Putamen (tissue), 1 donor: ENCODE measurements around the gene TRIM75.
"Not testable (repeated sequence)": the region's sequence is repeated elsewhere in the genome, so short reads cannot be mapped to it uniquely, and the experiment has no call there.

Source experiments
- DNase-seq: peaks from one replicate; pipeline ENCODE4 v3.0.0-alpha.2; 2016; ENCODE audit warnings: low spot score

Gene TRIM75

GRCh38 chr4:165053645-165054044 lies at the start of gene TRIM75:
Gene TRIM75, plus strand, starts transcription at chr4:165053866. Its CDS starts 5,282 bp downstream, at chr4:165059148.
- DNase-seq = no peak

- DNase-seq = no peak
Observed at GRCh38 chr4:165005352-165005925, 48.2 kb upstream of the TRIM75 start.

- no peak for DNase-seq
Observed at GRCh38 chr4:165006456-165006855, 47.2 kb upstream of the TRIM75 start.

- no peak for DNase-seq
Observed at GRCh38 chr4:165006886-165007285, 46.8 kb upstream of the TRIM75 start.

GRCh38 chr4:165009493-165010227 lies 44.0 kb upstream of the TRIM75 start:
- no peak for DNase-seq

- no peak for DNase-seq
Observed at GRCh38 chr4:165010487-165010886, 43.2 kb upstream of the TRIM75 start.

- no peak for DNase-seq
Observed at GRCh38 chr4:165010991-165011390, 42.7 kb upstream of the TRIM75 start.

- no peak for DNase-seq
Observed at GRCh38 chr4:165011403-165011802, 42.3 kb upstream of the TRIM75 start.

GRCh38 chr4:165013691-165014090 lies 40.0 kb upstream of the TRIM75 start:
- no peak for DNase-seq

- DNase-seq = no peak
Observed at GRCh38 chr4:165016971-165017370, 36.7 kb upstream of the TRIM75 start.

GRCh38 chr4:165019995-165020394 lies 33.7 kb upstream of the TRIM75 start:
- not testable (repeated sequence) for DNase-seq

- not testable (repeated sequence) for DNase-seq
Observed at GRCh38 chr4:165025782-165026181, 27.9 kb upstream of the TRIM75 start.

- peak; percentile 11 for DNase-seq
Observed at GRCh38 chr4:165027762-165028402, 25.8 kb upstream of the TRIM75 start.

- DNase-seq = no peak
Observed at GRCh38 chr4:165031436-165032211, 22.0 kb upstream of the TRIM75 start, which contains the start of gene TRIM60. Gene TRIM60, plus strand, starts transcription at chr4:165031999. Its CDS starts 8,074 bp downstream, at chr4:165040073.

GRCh38 chr4:165048170-165048569 lies 5.5 kb upstream of the TRIM75 start:
- DNase-seq = no peak

GRCh38 chr4:165052627-165053026 lies 1.0 kb upstream of the TRIM75 start:
- DNase-seq = no peak

- no peak for DNase-seq
Observed at GRCh38 chr4:165055601-165056000, 1.9 kb downstream of the TRIM75 start.

GRCh38 chr4:165058666-165059065 lies 5.0 kb downstream of the TRIM75 start:
- DNase-seq = no peak

GRCh38 chr4:165059386-165059785 lies 5.7 kb downstream of the TRIM75 start:
- DNase-seq = no peak

GRCh38 chr4:165060938-165061337 lies 7.3 kb downstream of the TRIM75 start:
- DNase-seq = no peak

GRCh38 chr4:165070560-165070959 lies 16.9 kb downstream of the TRIM75 start:
- no peak for DNase-seq

GRCh38 chr4:165073346-165073745 lies 19.7 kb downstream of the TRIM75 start:
- not testable (repeated sequence) for DNase-seq
